Pulmonary artery endothelial cell (primary cell): Measurements from ENCODE around the gene PVRIG. TPM values are rescaled to one million over a fixed set of nuclear protein-coding genes. Genes with fewer than 3 reads are reported as not detected.
"Not testable (repeated sequence)": the region's sequence is repeated elsewhere in the genome, so short reads cannot be mapped to it uniquely, and the experiment has no call there.

Experiments used
- DNase-seq: peaks from one replicate; pipeline ENCODE4 v3.0.0-alpha.2; 2011; ENCODE audit warnings: low read depth, low spot score
- total RNA-seq: library from RNA; depleted of rRNA; stranded (reverse); fragments of >200 nt; gene quantifications from 2 replicates; pipeline ENCODE4 v1.2.3, GENCODE V29; 2014

Gene PVRIG
- total RNA-seq, 1 donor from 2014 or later, result not detected

GRCh38 chr7:100195222-100195621 lies 24.5 kb upstream of the PVRIG start:
- DNase-seq, result no peak

- DNase-seq, result not testable (repeated sequence)
Measured at GRCh38 chr7:100195901-100196322, 23.8 kb upstream of the PVRIG start.

GRCh38 chr7:100198266-100198665 lies 21.5 kb upstream of the PVRIG start:
- DNase-seq, result no peak

- DNase-seq, result no peak
Measured at GRCh38 chr7:100200693-100201092, 19.1 kb upstream of the PVRIG start.

- DNase-seq, result no peak
Measured at GRCh38 chr7:100204454-100204853, 15.3 kb upstream of the PVRIG start.

GRCh38 chr7:100208911-100209408 lies 10.8 kb upstream of the PVRIG start:
- DNase-seq, result no peak

- DNase-seq, result no peak
Measured at GRCh38 chr7:100209493-100209892, 10.3 kb upstream of the PVRIG start.

GRCh38 chr7:100210805-100211204 lies 8.9 kb upstream of the PVRIG start:
- no peak for DNase-seq

GRCh38 chr7:100211342-100211780 lies 8.4 kb upstream of the PVRIG start:
- no peak for DNase-seq

GRCh38 chr7:100212631-100213286 lies 7.0 kb upstream of the PVRIG start:
- DNase-seq, result no peak

- no peak for DNase-seq
Measured at GRCh38 chr7:100213672-100214071, 6.1 kb upstream of the PVRIG start.

GRCh38 chr7:100214356-100214755 lies 5.4 kb upstream of the PVRIG start:
- not testable (repeated sequence) for DNase-seq

- no peak for DNase-seq
Measured at GRCh38 chr7:100215895-100216294, 3.9 kb upstream of the PVRIG start.

- not testable (repeated sequence) for DNase-seq
Measured at GRCh38 chr7:100217934-100218333, 1.8 kb upstream of the PVRIG start.

GRCh38 chr7:100219271-100219737 lies 445 bp upstream of the PVRIG start:
- DNase-seq, result no peak

GRCh38 chr7:100220586-100221230 lies 959 bp downstream of the PVRIG start:
- DNase-seq, result no peak

GRCh38 chr7:100221231-100221718 lies 1.5 kb downstream of the PVRIG start:
- no peak for DNase-seq

GRCh38 chr7:100221767-100222444 lies 2.2 kb downstream of the PVRIG start:
- no peak for DNase-seq

GRCh38 chr7:100222445-100223132 lies 2.8 kb downstream of the PVRIG start:
- no peak for DNase-seq

GRCh38 chr7:100223376-100223927 lies 3.7 kb downstream of the PVRIG start:
- not testable (repeated sequence) for DNase-seq

GRCh38 chr7:100224891-100225290 lies 5.1 kb downstream of the PVRIG start:
- DNase-seq, result not testable (repeated sequence)
